Neural progenitor cell (in vitro differentiated cells): ENCODE measurements around the gene CACNA1B.

ENCODE experiments used
- EZH2 ChIP-seq: fragments of 200-600 bp; sonication (generic); IDR thresholded peaks from 2 replicates; pipeline ENCODE4 v1.6.1; 2017; ENCODE audit warnings: antibody characterized with exemption, mild to moderate bottlenecking, moderate library complexity
- EZH2phosphoT487 ChIP-seq: fragments of 200-600 bp; sonication (generic); IDR thresholded peaks from 2 replicates; pipeline ENCODE4 v1.6.1; 2017; ENCODE audit warnings: antibody characterized with exemption
- TF ChIP-seq, protein P1 (sequence below): fragments of 200-600 bp; sonication (generic); IDR thresholded peaks from 2 replicates; pipeline ENCODE4 v1.5.1; 2017; ENCODE audit warnings: antibody characterized with exemption, mild to moderate bottlenecking

DNA sequence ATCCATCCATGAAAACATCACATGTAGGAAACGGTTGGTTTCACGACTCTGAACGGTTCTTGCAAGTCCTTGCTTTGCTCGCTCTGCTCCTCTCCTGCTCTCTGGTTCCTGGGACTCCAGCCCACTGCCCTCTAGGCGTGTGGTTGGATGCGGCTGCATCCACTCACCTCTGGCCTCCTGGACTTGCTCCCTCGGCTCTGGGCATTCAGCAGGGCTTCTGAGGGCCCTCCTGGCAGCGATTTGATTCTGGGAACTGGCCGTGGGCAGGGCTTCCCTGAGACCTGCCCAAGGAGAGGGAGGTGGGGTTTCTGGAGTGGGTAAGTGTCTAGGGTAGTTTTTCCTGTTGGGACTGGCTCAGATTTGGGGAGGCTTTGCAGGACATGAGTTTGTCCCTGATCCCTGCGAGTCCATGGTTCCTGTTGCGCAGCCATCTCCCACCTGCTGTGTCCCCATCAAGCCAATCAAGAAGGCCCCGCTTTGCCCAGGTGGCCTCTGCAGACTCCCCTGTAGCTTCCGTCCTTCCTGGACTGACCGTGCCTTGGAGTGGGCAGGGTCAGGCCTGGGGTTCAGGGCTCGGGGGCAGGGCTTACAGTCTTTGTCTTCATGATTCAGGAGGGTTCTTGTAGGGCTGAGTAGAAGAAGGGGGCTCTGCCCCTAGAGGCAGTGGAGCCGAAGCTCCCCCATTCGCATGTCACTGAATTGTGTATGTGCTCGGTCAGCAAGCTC lies 192.3 kb downstream of the CACNA1B start:
- TF ChIP-seq, protein P1, sequence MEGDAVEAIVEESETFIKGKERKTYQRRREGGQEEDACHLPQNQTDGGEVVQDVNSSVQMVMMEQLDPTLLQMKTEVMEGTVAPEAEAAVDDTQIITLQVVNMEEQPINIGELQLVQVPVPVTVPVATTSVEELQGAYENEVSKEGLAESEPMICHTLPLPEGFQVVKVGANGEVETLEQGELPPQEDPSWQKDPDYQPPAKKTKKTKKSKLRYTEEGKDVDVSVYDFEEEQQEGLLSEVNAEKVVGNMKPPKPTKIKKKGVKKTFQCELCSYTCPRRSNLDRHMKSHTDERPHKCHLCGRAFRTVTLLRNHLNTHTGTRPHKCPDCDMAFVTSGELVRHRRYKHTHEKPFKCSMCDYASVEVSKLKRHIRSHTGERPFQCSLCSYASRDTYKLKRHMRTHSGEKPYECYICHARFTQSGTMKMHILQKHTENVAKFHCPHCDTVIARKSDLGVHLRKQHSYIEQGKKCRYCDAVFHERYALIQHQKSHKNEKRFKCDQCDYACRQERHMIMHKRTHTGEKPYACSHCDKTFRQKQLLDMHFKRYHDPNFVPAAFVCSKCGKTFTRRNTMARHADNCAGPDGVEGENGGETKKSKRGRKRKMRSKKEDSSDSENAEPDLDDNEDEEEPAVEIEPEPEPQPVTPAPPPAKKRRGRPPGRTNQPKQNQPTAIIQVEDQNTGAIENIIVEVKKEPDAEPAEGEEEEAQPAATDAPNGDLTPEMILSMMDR, result peak; percentile 7
- TF ChIP-seq EZH2phosphoT487, result no peak
- no peak for TF ChIP-seq EZH2
